GM21723 (cell line): ENCODE measurements around the gene ZNF407.
"Not testable (repeated sequence)": the region's sequence is repeated elsewhere in the genome, so short reads cannot be mapped to it uniquely, and the experiment has no call there.

Experiments
- ATAC-seq: cut with Tn5 transposase; IDR thresholded peaks from one replicate; pipeline ENCODE4 v1.9.1; 2021; ENCODE audit warnings: mild to moderate bottlenecking, moderate library complexity; ENCODE audit not compliant: unreplicated experiment

ZNF407 gene

GRCh38 chr18:75081486-75081885 lies 483.8 kb downstream of the ZNF407 start:
- ATAC-seq = no peak

GRCh38 chr18:75083131-75083530 lies 485.5 kb downstream of the ZNF407 start:
- ATAC-seq = no peak

GRCh38 chr18:75083761-75084160 lies 486.1 kb downstream of the ZNF407 start:
- no peak for ATAC-seq

GRCh38 chr18:75085676-75086075 lies 488.0 kb downstream of the ZNF407 start:
- not testable (repeated sequence) for ATAC-seq

- ATAC-seq = no peak
These were observed 488.9 kb downstream of the ZNF407 start for GRCh38 chr18:75086494-75087034.

GRCh38 chr18:75087119-75088020 lies 489.7 kb downstream of the ZNF407 start:
- no peak for ATAC-seq

GRCh38 chr18:75088021-75088506 lies 490.4 kb downstream of the ZNF407 start:
- ATAC-seq = no peak

- ATAC-seq = no peak
These were observed 491.0 kb downstream of the ZNF407 start for GRCh38 chr18:75088622-75089211.

GRCh38 chr18:75089748-75090327 lies 492.2 kb downstream of the ZNF407 start:
- no peak for ATAC-seq

GRCh38 chr18:75090336-75090735 lies 492.7 kb downstream of the ZNF407 start:
- no peak for ATAC-seq

GRCh38 chr18:75097491-75098225 lies 500.0 kb downstream of the ZNF407 start:
- ATAC-seq = no peak

GRCh38 chr18:75100832-75101630 lies 503.4 kb downstream of the ZNF407 start:
- no peak for ATAC-seq

GRCh38 chr18:75101916-75102315 lies 504.2 kb downstream of the ZNF407 start:
- no peak for ATAC-seq

GRCh38 chr18:75104029-75104428 lies 506.4 kb downstream of the ZNF407 start:
- ATAC-seq = not testable (repeated sequence)

- ATAC-seq = no peak
These were observed 506.8 kb downstream of the ZNF407 start for GRCh38 chr18:75104483-75104882.

- ATAC-seq = no peak
These were observed 508.0 kb downstream of the ZNF407 start for GRCh38 chr18:75105551-75106254.

- no peak for ATAC-seq
These were observed 509.1 kb downstream of the ZNF407 start for GRCh38 chr18:75106746-75107145.

GRCh38 chr18:75107196-75107930 lies 509.7 kb downstream of the ZNF407 start:
- ATAC-seq = no peak

GRCh38 chr18:75107931-75108276 lies 510.2 kb downstream of the ZNF407 start:
- no peak for ATAC-seq
